Gastrocnemius medialis (tissue), 4 donors: Measurements from ENCODE around the gene NBEA.

Experiments used
- CTCF ChIP-seq, 5 experiments: fragments of 450-650 bp in 3 of 5; fragments of 200-600 bp in 2 of 5; sonication (generic) in 2 of 5; IDR thresholded peaks in 4 of 5; conservative IDR thresholded peaks in 1 of 5; 1 replicate in 4 of 5; 2 replicates in 1 of 5; pipeline ENCODE4 v1.5.1; 2016 to 2019; ENCODE audit warnings: antibody characterized with exemption in 5 of 5, mild to moderate bottlenecking in 3 of 5, moderate library complexity in 3 of 5
- POLR2A ChIP-seq, 2 donors: fragments of 450-650 bp; IDR thresholded peaks; one replicate each; pipeline ENCODE4 v1.6.1; 2017; ENCODE audit warnings: antibody characterized with exemption in 2 of 2, mild to moderate bottlenecking in 2 of 2, moderate library complexity in 2 of 2

GRCh38 chr13:35213911-35214310 lies 271.8 kb downstream of the NBEA start:
- no peak for TF ChIP-seq CTCF (IDR thresholded peaks at IDR 0.05 in 4 of 5, conservative IDR thresholded peaks at IDR 0.05 in 1 of 5)
- TF ChIP-seq POLR2A (IDR thresholded peaks at IDR 0.05): no peak
